ENCODE results near the gene HADHB. TPM values are rescaled to one million over a fixed set of nuclear protein-coding genes. Genes with fewer than 3 reads are reported as not detected.

HADHB gene
- total RNA-seq, 1 experiment from 2014 or later, result 14.7 TPM

Other genes with a start within 250 kb of the HADHB start
- 183 and 214 TPM in 2 replicates for gene RAB10, start 210.9 kb upstream of the HADHB start, total RNA-seq (2014; rRNA removed; shearing (Covaris generic); ENCODE audit: low replicate concordance)
- 3.0 and 3.6 TPM in 2 replicates for gene GAREM2, start 71.9 kb upstream of the HADHB start, total RNA-seq (2014; rRNA removed; shearing (Covaris generic); ENCODE audit: low replicate concordance)
- 218 and 229 TPM in 2 replicates for gene HADHA, start 307 bp upstream of the HADHB start, total RNA-seq (2014; rRNA removed; shearing (Covaris generic); ENCODE audit: low replicate concordance)
- 15.3 and 19.0 TPM in 2 replicates for gene SELENOI, start 101.2 kb downstream of the HADHB start, total RNA-seq (2014; rRNA removed; shearing (Covaris generic); ENCODE audit: low replicate concordance)
- 0.23 and 0.68 TPM in 2 replicates for gene ADGRF3, start 101.8 kb downstream of the HADHB start, total RNA-seq (2014; rRNA removed; shearing (Covaris generic); ENCODE audit: low replicate concordance)
- 0.20 TPM in 1 of 2 replicates, not detected in the other for gene DRC1, start 157.0 kb downstream of the HADHB start, total RNA-seq (2014; rRNA removed; shearing (Covaris generic); ENCODE audit: low replicate concordance)
- gene OTOF, start 233.2 kb downstream of the HADHB start, total RNA-seq (2014; rRNA removed; shearing (Covaris generic); ENCODE audit: low replicate concordance), result not detected in 2 replicates

All from Caki2 (cell line).